ENCODE results near the gene GID8. TPM values are rescaled to one million over a fixed set of nuclear protein-coding genes. Genes with fewer than 3 reads are reported as not detected.

GID8 gene
- total RNA-seq, 1 donor from 2014 or later, result 57.1 TPM

DNA sequence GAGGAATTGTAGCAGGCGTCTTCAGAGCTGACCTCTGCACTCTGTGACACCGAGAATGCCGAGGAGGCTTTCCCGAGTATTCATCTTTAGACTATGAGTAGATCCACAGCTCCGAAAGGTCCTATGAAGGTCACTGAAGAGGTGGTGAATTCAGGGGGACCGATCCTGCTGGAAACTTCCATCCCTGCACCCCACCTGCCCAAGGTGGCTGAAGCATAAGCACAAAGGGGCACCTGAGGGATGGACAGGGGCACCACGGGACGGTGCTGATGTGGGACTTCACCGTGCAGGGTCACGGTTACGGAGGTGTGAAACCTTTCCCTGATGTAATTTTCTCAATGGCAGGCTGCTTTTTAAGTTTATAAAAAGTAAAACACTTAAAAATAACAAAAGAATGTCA, 36.1 kb upstream of the GID8 start:
- FAIRE-seq, result no peak
- no peak for DNase-seq (ENCODE audit: low spot score in 2 of 2)

DNA sequence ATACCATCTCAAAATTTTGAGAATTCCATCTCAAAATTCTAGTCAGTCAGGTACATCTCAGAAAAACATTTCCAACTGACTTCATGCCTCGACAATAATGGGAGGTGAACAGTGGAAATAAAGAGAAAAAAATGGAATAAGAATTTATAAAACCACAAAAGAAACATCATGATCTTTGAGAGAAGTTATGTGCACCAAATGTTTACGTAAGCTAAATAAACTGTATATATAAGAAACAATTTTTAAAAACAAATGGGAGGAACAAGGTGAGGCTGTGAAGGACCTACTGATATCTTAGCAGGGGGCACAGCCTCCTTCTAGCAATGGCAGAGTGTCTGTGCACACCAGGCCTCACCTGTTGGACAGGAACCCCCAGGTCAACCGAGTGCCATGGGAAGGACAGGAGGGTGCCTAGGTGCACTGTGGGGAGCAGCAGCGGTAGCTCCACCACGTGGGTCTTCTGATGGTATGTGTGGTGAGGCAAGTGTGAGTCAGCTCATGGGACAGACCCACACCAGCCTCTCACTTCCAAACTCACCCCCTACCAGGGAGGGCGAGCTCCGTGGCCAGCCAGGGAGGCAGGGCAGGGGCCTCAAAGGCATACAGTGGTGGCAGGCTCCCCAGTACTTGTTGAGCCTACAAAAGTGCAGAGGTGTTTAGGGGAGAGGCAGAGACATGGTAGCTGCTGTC, 34.9 kb upstream of the GID8 start:
- FAIRE-seq, result no peak

DNA sequence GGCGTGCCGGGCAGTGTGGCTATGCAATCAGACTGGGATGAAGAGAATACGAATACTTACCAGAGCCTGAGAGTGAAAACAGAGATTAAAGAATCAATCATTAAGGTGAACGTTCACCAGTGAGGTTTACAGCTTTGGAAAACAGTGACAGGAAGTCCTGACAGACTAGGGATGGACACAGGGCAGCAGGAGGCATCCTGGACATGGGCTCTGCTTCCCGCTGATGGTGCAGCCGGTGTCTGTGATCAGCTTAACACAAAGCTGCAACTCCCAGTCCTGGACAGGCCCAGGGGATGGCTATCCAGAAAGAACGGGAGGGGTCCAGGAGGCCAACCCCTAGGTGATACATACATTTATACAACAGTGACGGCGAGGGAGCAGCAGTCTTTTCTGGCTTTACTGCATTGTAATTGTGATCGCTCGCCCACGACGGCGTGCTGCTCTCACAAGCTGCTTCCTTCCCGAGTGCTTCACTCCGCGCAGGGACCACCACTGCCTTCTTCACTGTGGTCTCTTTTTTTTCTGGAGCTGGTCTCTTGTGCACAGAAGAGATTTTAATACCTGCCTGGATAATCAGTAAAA, 32.3 kb upstream of the GID8 start:
- DNase-seq (ENCODE audit: low spot score in 2 of 2) (no peak), FAIRE-seq (no peak)

More for the DNA sequence above, 34.9 kb upstream of the GID8 start:
- DNase-seq (ENCODE audit: low spot score in 2 of 2), result no peak

DNA sequence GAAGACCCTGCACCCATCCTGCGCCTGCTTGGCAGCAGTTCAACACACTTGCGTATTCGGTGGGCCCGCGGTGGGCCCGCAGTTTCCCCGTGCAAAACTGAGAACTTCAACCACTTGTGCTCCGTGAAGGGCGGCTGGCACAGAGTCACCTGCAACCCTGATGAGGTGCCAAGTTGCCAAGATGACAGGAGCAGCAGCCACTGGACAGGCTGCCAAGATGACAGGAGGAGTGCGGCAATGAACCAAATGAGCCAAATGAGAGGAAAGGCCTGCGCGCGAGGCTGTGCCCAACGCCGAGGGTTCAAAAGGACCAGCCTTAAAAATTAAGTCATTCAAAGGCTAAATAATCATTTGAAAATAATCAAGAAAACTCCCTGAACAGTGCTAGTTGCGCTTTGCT, 31.7 kb upstream of the GID8 start:
- FAIRE-seq, result no peak
- DNase-seq (ENCODE audit: low spot score in 2 of 2), result no peak

DNA sequence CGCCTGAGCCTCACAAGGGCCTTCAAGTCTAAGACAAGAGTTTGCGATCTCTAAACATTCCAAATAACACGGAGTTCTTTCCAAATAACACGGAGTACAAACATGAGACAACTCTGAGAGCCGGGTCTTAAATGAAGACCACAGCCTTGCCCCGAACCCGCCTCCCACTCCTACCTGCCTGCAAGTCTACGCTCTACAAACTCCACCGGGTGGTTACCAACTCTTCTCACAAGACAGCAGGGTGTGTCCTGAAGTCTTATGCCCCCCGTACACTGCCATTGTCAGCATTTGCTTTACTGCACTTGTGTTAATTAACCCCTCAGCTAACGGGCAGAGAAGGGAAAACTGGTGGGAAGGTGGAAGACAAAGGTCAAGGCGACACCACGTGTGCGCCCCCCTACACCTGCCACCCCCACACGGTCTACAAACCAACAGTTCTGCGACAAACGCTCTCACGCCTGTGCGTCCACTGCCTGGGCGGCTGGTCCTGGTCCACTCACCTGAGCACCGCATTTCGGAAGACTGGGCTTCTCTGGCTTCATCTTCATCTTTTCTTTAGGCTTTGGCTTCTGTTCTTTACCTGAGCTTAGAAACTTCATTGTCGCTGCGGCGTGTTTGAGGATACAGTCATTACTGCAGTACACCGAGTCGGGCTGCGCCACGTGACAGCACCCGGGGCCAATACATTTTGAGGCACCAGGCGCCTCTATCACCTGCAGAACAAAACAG, 31.1 kb upstream of the GID8 start:
- FAIRE-seq (no peak), DNase-seq (ENCODE audit: low spot score in 2 of 2) (no peak)

DNA sequence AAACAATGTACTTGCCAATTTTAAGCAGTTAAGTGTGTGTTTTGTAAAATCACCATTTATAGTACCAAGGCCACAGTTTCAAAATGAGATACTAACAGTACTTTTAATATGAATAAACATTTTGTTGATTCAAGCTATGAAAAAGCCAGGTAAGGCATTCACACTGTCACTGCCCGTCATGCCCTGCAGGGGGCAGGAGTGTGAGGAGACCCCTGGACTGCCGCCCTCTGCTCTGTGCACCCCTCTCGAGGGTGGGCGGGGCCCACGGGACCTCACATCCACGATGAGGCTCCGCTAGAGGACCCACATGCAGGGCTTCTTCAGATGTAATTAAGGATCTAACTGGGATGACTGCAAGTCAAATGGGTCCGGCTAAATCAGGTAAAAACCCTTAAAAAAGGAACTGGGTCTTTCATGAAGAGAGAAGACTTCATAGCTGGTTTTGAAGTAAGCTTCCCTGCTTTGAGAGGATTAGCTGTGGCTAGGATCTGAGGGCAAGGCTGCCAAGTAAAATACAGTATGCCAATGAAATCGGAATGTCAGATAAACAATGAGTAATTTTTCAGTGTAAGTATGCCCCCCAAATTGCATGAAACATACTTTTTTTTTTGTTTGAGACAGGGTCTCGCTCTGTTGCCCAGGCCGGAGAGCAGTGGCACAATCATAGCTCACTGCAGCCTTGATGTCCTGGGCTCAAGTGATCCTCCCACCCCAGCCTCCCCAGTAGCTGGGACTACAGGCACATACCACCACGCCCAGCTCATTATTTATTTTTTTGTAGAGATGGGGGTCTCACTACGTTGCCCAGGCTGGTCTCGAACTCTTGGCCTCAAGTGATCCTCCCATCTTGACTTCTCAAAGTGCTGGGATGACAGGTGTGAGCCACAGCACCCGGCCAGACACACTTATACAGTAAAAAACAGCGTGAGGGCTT, 30.3 kb upstream of the GID8 start:
- DNase-seq (ENCODE audit: low spot score in 2 of 2) (no peak), FAIRE-seq (no peak)

DNA sequence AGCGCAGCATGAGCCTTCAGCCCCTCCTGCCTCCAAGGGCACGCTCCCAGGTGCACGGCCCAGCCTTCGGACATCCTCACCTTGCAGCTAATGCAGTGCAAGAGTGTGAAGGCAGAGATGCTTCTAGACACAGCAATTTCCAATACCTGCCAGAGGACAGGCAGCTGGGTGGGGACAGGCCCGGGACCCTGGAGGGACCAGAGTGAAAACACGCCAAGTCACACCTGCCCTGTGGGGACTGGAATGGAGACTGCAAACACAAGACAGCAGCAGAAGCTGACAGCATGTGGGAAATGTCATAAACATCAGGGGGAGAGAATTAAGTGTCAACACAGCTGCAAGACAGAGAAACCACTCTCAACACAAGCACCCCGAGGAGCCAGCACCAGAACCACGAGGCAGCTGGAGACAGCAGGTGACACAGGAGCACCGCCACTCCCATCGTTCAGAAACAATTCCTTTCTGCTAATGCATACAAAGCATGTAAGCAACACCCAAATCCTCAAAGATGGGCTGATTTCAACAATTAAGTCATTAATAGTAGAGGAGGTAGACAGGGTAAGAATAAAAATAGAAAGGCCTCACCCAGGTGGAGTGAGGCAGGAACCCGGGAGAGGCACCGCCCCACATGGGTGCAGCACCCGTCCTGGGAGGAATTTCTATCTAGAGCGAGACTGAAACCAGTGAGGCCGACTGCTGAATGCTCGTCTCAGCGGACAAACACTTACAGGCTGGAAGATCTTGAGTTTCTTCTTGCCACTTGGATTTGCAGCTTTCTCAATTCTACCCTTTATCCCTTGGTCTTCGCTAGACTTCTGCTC, 28.8 kb upstream of the GID8 start:
- no peak for FAIRE-seq
- DNase-seq (ENCODE audit: low spot score in 2 of 2), result no peak

DNA sequence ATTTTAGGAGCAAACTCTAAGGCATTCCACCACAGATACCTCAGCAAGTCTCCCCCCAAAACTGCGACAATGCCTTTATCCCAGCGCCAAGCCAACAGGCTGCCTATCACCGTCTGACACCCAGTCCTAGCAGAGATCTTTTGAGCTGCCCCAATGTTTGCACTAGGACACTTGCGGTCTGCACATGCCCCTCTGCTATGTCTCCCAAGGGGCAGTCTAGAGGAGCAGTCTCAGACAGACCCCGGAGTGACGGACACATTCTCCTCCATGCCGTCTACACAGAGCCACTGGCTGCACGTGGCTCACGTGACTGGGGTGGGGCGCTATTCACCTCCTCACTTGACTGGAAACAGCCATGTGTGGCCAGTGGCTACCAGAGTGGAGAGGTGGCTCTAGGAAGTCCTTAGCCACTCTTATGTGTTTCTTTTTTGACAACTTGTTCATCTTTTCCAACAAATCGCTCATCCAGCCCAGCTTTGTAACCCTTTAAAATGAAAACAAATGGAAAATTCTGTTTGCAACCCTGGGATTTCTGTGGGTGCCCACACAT, 27.7 kb upstream of the GID8 start:
- FAIRE-seq (no peak), DNase-seq (ENCODE audit: low spot score in 2 of 2) (no peak)

DNA sequence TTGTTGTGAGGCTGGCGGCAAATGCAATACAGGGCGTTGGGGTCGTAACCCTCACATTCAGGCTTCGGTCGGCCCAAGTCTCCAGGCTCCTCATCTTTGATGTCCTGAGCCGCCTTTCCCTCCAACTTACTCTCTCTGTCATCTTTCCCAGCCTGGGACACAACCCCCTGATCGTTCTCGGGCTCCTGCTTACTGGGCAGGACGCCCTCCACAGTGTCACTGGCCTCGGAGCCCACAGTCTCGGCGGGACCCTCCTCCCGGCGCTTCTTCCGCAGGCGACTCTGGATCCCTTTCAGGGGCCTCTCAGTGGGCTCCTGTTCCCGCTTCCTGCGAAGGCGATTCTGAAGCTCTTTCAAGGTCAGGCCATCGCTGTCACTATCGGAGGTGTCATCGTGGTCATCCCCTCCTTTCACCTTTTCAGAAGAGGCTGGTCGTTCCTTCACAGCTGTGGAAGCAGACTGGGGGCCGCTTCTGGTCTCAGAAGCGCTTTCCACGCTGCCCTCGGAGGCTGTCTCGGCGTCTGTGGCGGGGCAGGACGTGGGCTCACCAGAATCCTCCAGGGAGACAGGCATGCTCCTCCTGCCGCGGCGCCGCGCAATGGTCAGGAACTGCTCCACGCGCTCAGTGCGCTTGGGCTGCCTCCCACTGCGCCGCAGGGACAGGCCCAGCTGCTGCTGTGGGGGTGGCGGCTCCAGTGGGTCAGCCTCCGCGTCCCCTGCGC, 27.0 kb upstream of the GID8 start:
- no peak for FAIRE-seq
- DNase-seq (ENCODE audit: low spot score in 2 of 2), result no peak

DNA sequence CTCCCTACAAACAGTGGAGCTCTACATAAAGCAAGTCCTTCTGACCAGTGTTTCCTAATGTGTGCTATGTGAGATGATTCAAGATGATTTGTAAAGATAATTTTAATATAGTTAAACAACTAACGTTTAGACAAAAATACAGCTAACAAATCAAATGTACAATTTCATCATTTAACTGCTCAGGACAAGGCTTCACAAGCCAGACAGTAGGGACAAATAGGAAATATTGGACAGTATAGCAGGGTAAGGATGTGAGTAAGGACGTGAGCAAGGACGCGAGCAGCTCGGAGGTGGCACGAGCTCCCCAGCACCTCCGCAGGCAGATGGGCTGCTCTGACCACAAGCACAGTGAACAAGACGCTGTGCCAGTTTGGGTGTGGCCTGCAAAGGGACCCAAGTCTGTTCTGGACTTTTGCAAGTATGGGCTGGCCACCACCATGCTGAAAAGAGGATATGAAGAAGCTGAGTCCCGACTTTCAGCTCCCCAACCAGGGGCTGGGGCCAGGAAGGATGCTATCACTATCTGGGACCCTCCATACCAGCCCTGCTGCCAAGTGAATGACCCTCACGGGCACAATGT, 26.2 kb upstream of the GID8 start:
- FAIRE-seq (no peak), DNase-seq (ENCODE audit: low spot score in 2 of 2) (no peak)

DNA sequence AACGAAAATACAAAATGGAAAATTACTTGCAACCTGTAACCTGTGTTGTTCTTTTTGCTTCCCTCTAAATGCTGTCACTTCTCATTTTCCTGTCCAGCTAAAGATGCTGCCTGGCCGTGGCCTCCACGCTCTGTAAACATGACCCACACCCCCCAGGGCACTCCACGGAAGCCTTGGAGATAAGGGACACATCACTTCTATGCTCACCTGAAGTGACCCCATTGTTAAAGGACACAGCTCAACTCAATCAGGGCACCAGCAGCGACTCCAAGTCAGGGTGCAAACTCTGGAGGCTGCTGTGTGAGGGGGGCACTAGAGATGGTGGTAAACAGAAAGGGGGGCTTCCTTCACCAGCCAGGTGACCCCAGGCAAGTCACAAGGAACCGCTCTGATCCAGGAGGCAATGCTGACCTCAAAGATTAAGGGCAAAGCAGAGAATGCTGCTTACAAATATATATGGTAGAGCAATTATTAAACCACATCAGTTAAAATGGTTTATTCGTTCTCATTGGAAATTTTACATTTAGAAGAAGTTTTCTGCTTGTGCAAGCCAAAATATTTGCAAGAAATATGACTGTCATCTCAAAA, 24.8 kb upstream of the GID8 start:
- no peak for FAIRE-seq
- DNase-seq (ENCODE audit: low spot score in 2 of 2), result no peak

DNA sequence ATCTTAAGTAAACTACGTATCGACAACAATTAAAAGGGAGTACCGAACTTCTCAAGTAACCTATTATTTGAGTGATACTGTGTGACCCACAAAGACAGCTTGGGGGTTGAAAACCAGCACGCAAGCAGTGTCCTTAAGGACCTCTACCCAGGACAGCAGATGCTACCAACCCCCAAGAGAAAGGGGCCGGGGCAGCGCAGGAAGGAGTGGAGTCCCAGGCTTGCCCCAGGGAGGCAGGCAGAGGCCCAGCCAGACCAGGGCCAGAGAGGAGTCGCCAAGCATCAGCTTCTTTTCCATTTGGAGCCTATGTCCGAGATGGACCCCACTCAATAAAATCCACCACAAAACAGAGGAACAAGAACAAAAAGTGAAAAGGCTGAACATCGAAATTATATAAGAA, 23.5 kb upstream of the GID8 start:
- no peak for DNase-seq (ENCODE audit: low spot score in 2 of 2)
- FAIRE-seq, result no peak

DNA sequence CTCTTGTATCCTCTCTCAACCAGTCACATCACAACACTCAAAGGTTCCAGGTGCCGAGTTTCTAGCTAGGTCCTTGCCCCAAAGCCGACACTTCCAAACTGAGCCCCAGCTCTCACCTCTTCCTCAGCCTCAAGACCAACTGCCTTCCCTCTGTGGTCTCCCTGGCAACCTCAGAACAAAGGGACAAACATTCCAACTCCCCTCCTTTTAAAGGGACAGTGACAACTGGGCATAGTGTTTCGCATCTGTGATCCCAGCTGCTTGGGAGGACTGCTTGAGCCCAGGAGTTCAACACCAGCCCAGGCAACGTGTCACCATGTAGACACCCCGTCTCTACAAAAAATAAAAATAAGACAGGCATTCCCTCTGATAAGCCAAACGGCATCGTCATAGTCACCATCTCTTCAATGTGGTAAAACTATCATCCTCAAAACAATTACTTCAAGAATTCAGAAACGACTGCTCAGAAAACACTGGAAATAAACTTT, 22.9 kb upstream of the GID8 start:
- DNase-seq (ENCODE audit: low spot score in 2 of 2) (peak; percentile 55 to 58), FAIRE-seq (no peak)

DNA sequence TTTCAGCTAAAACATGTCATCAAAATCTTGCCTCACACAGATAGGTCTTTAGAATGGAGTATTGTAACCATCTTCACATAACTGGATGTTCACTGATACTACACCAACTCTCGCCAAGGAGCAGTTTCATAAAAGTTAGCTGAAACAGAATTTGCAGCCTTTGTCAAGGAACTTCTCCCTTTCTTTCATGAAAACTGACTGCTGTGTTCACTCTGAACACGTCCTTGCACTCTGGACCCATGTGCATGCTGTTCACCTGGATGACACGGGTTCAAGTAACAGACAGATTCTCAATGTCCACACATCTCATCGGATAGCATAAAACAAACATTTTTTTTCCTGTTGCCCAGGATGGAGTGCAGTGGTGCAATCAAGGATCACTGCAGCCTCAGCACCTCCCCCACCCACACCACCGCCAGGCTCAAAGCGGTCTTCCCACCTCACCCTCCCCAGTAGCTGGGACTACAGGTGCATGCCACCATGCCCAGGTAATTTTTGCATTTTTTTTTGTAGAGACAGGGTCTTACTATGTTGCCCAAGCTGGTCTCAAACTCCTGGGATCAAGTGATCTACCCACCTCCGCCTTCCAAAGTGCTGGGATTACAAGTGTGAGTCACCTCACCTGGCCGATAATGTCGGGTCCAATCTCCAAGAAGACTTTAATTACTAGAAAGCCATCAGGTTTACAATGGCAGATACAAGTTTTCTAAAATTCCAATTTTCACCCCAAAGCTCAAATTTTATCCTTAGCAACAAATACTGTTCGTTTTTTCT, 21.1 kb upstream of the GID8 start:
- FAIRE-seq (no peak), DNase-seq (ENCODE audit: low spot score in 2 of 2) (no peak)

DNA sequence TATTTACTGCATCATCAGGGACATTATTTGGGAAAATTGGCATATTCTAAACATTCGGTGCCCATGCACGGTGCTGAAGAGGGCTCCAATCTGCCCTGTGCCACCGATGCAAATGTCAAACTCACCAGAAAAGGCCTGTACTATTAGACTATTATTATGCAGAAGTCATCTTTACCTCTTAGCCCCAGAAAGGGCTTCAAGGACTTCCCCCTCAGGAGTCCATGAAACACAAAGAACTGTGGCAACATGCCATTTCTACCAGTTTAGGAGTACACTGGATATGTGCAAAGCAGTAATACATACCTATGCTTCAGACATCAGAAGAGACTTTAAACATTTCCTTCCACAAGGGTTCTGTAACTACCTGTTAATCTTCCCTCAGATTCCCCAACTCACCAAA, 20.2 kb upstream of the GID8 start:
- FAIRE-seq, result no peak
- no peak for DNase-seq (ENCODE audit: low spot score in 2 of 2)

DNA sequence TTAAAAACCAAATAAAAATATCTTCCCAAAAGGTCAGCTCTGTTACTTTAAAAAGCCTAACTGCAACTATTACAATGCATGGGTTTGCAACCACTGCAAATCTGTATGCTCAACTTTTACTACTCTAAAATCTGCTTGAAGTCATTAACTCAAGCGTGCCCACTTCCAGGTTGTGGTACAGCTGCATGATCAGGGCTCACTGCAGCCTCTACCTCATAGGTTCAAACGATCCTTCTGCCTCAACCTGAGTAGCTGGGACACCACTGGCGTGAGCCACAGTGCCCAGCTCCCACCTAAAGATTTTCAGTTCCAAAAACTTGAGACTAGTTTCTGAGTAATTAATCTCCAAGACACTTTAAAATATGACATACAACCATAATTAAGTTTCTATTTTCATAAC, 19.8 kb upstream of the GID8 start:
- DNase-seq (ENCODE audit: low spot score in 2 of 2) (no peak), FAIRE-seq (no peak)

DNA sequence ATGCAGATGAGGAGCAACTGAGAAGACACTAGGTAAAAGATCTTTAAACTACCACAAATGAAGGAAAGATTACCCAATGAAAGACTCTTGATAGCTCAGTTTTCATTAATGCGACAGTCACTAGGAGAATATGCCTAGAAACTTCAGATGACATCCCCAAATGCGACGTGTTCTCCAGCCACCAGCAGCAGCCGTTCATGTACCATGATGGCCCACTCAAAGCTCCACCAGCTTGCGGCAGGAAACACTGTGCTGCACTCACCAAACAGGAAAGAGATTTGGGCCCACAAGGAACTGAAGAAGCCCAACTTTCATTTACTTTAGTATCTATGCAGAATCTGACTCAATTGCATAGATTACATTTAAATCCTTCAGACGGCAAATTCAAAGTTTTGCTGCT, 19.1 kb upstream of the GID8 start:
- no peak for FAIRE-seq
- no peak for DNase-seq (ENCODE audit: low spot score in 2 of 2)
